Measurements from ENCODE around the gene CIDEA.

CIDEA gene

GRCh38 chr18:12283256-12283655 is 29.1 kb downstream of the CIDEA start:
- no peak for DNase-seq (ENCODE audit: insufficient read length, low spot score)
- TF ChIP-seq POLR2A (IDR thresholded peaks at IDR 0.05; ENCODE audit: low read depth, low read length) (no peak), POLR2AphosphoS5 (IDR thresholded peaks at IDR 0.05; ENCODE audit: low read depth, low read length) (no peak), SPI1 (IDR thresholded peaks at IDR 0.05; ENCODE audit: low read depth, low read length) (no peak), PAX5 (IDR thresholded peaks at IDR 0.05; ENCODE audit: insufficient read depth, low read length, severe bottlenecking) (no peak), POU2F2 (IDR thresholded peaks at IDR 0.05; ENCODE audit: low read depth, low read length) (no peak), TAF1 (IDR thresholded peaks at IDR 0.05; ENCODE audit: low read depth, low read length) (no peak)
- FAIRE-seq = no peak

- DNase-seq (ENCODE audit: insufficient read length, low spot score) (no peak), FAIRE-seq (no peak)
- TF ChIP-seq POLR2A (IDR thresholded peaks at IDR 0.05; ENCODE audit: low read depth, low read length) (no peak), PAX5 (IDR thresholded peaks at IDR 0.05; ENCODE audit: insufficient read depth, low read length, severe bottlenecking) (no peak), TAF1 (IDR thresholded peaks at IDR 0.05; ENCODE audit: low read depth, low read length) (no peak), POU2F2 (IDR thresholded peaks at IDR 0.05; ENCODE audit: low read depth, low read length) (no peak), SPI1 (IDR thresholded peaks at IDR 0.05; ENCODE audit: low read depth, low read length) (no peak)
Measured at GRCh38 chr18:12283666-12284065, 29.5 kb downstream of the CIDEA start.

- TF ChIP-seq TAF1 (IDR thresholded peaks at IDR 0.05; ENCODE audit: low read depth, low read length) = no peak
- no peak for TF ChIP-seq POLR2A (IDR thresholded peaks at IDR 0.05; ENCODE audit: low read depth, low read length)
- no peak for TF ChIP-seq SPI1 (IDR thresholded peaks at IDR 0.05; ENCODE audit: low read depth, low read length)
- TF ChIP-seq POLR2AphosphoS5 (IDR thresholded peaks at IDR 0.05; ENCODE audit: low read depth, low read length) = no peak
- no peak for TF ChIP-seq PAX5 (IDR thresholded peaks at IDR 0.05; ENCODE audit: insufficient read depth, low read length, severe bottlenecking)
- TF ChIP-seq POU2F2 (IDR thresholded peaks at IDR 0.05; ENCODE audit: low read depth, low read length) = no peak
- DNase-seq (ENCODE audit: insufficient read length, low spot score) = no peak
- FAIRE-seq = no peak
Measured at GRCh38 chr18:12287131-12287681, 33.0 kb downstream of the CIDEA start.

GRCh38 chr18:12287684-12288402 is 33.7 kb downstream of the CIDEA start:
- FAIRE-seq (no peak), DNase-seq (ENCODE audit: insufficient read length, low spot score) (no peak)
- TF ChIP-seq TAF1 (IDR thresholded peaks at IDR 0.05; ENCODE audit: low read depth, low read length) = no peak
- TF ChIP-seq POU2F2 (IDR thresholded peaks at IDR 0.05; ENCODE audit: low read depth, low read length) = no peak
- no peak for TF ChIP-seq POLR2A (IDR thresholded peaks at IDR 0.05; ENCODE audit: low read depth, low read length)
- TF ChIP-seq SPI1 (IDR thresholded peaks at IDR 0.05; ENCODE audit: low read depth, low read length) = no peak
- no peak for TF ChIP-seq PAX5 (IDR thresholded peaks at IDR 0.05; ENCODE audit: insufficient read depth, low read length, severe bottlenecking)
- no peak for TF ChIP-seq POLR2AphosphoS5 (IDR thresholded peaks at IDR 0.05; ENCODE audit: low read depth, low read length)

GRCh38 chr18:12288403-12288755 is 34.2 kb downstream of the CIDEA start:
- DNase-seq (ENCODE audit: insufficient read length, low spot score) = no peak
- no peak for FAIRE-seq
- TF ChIP-seq POLR2A (IDR thresholded peaks at IDR 0.05; ENCODE audit: low read depth, low read length) = no peak
- TF ChIP-seq POU2F2 (IDR thresholded peaks at IDR 0.05; ENCODE audit: low read depth, low read length) = no peak
- no peak for TF ChIP-seq SPI1 (IDR thresholded peaks at IDR 0.05; ENCODE audit: low read depth, low read length)
- no peak for TF ChIP-seq POLR2AphosphoS5 (IDR thresholded peaks at IDR 0.05; ENCODE audit: low read depth, low read length)
- TF ChIP-seq TAF1 (IDR thresholded peaks at IDR 0.05; ENCODE audit: low read depth, low read length) = no peak
- TF ChIP-seq PAX5 (IDR thresholded peaks at IDR 0.05; ENCODE audit: insufficient read depth, low read length, severe bottlenecking) = no peak

- TF ChIP-seq POU2F2 (IDR thresholded peaks at IDR 0.05; ENCODE audit: low read depth, low read length) (no peak), POLR2AphosphoS5 (IDR thresholded peaks at IDR 0.05; ENCODE audit: low read depth, low read length) (no peak), PAX5 (IDR thresholded peaks at IDR 0.05; ENCODE audit: insufficient read depth, low read length, severe bottlenecking) (no peak), SPI1 (IDR thresholded peaks at IDR 0.05; ENCODE audit: low read depth, low read length) (no peak), POLR2A (IDR thresholded peaks at IDR 0.05; ENCODE audit: low read depth, low read length) (no peak), TAF1 (IDR thresholded peaks at IDR 0.05; ENCODE audit: low read depth, low read length) (no peak)
- DNase-seq (ENCODE audit: insufficient read length, low spot score) (no peak), FAIRE-seq (no peak)
Measured at GRCh38 chr18:12290086-12290485, 35.9 kb downstream of the CIDEA start.

- FAIRE-seq (no peak), DNase-seq (ENCODE audit: insufficient read length, low spot score) (no peak)
- no peak for TF ChIP-seq TAF1 (IDR thresholded peaks at IDR 0.05; ENCODE audit: low read depth, low read length)
- no peak for TF ChIP-seq POLR2AphosphoS5 (IDR thresholded peaks at IDR 0.05; ENCODE audit: low read depth, low read length)
- TF ChIP-seq POU2F2 (IDR thresholded peaks at IDR 0.05; ENCODE audit: low read depth, low read length) = no peak
- TF ChIP-seq PAX5 (IDR thresholded peaks at IDR 0.05; ENCODE audit: insufficient read depth, low read length, severe bottlenecking) = no peak
- TF ChIP-seq SPI1 (IDR thresholded peaks at IDR 0.05; ENCODE audit: low read depth, low read length) = no peak
- TF ChIP-seq POLR2A (IDR thresholded peaks at IDR 0.05; ENCODE audit: low read depth, low read length) = no peak
Measured at GRCh38 chr18:12291161-12291560, 37.0 kb downstream of the CIDEA start.

GRCh38 chr18:12291690-12292089 is 37.5 kb downstream of the CIDEA start:
- TF ChIP-seq POLR2A (IDR thresholded peaks at IDR 0.05; ENCODE audit: low read depth, low read length) = no peak
- TF ChIP-seq POLR2AphosphoS5 (IDR thresholded peaks at IDR 0.05; ENCODE audit: low read depth, low read length) = no peak
- TF ChIP-seq TAF1 (IDR thresholded peaks at IDR 0.05; ENCODE audit: low read depth, low read length) = no peak
- TF ChIP-seq PAX5 (IDR thresholded peaks at IDR 0.05; ENCODE audit: insufficient read depth, low read length, severe bottlenecking) = no peak
- no peak for TF ChIP-seq POU2F2 (IDR thresholded peaks at IDR 0.05; ENCODE audit: low read depth, low read length)
- TF ChIP-seq SPI1 (IDR thresholded peaks at IDR 0.05; ENCODE audit: low read depth, low read length) = no peak

GRCh38 chr18:12293831-12294230 is 39.7 kb downstream of the CIDEA start:
- TF ChIP-seq PAX5 (IDR thresholded peaks at IDR 0.05; ENCODE audit: insufficient read depth, low read length, severe bottlenecking) (no peak), POLR2AphosphoS5 (IDR thresholded peaks at IDR 0.05; ENCODE audit: low read depth, low read length) (no peak), POLR2A (IDR thresholded peaks at IDR 0.05; ENCODE audit: low read depth, low read length) (no peak), SPI1 (IDR thresholded peaks at IDR 0.05; ENCODE audit: low read depth, low read length) (no peak), TAF1 (IDR thresholded peaks at IDR 0.05; ENCODE audit: low read depth, low read length) (no peak), POU2F2 (IDR thresholded peaks at IDR 0.05; ENCODE audit: low read depth, low read length) (no peak)
- FAIRE-seq (no peak), DNase-seq (ENCODE audit: insufficient read length, low spot score) (no peak)

More at GRCh38 chr18:12291690-12292089, 37.5 kb downstream of the CIDEA start:
- DNase-seq (ENCODE audit: insufficient read length, low spot score) (no peak), FAIRE-seq (no peak)

Data from GM12891 (cell line).